ENCODE data around the gene PDE7B. TPM values are rescaled to one million over a fixed set of nuclear protein-coding genes. Genes with fewer than 3 reads are reported as not detected.

Gene PDE7B
- total RNA-seq, 1 experiment from 2014 or later = not detected

DNA sequence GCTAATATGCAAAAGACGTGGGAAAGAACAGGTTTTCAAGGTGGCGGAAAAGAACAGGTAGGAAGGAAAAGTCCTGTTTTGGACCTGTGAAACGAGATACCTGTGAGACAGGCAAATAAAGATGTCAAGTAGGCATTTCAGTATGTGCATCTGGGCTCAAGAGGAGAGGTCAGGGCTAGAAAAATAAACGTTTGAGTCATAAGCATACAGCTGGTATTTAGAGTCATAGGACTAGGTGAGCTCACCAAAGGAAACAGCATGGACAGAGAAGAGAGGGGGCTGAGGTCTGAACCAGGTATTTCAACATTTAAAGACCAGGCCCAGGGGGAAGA is 383.7 kb downstream of the PDE7B start:
- CTCF ChIA-PET = no interaction called here
- Histone ChIP-seq H3K36me3 (ENCODE audit: insufficient read depth, low read length, poor library complexity, severe bottlenecking) (peaks cover 3% of the 10 kb centered on the region), H3K27me3 (replicated peaks; ENCODE audit: insufficient read depth, low read depth, low read length, poor library complexity) (no peaks in the 10 kb centered on the region), H3K9me3 (ENCODE audit: low read depth, low read length, poor library complexity, severe bottlenecking) (no peaks in the 10 kb centered on the region), H3K4me3 (ENCODE audit: low read depth, low read length, poor library complexity, severe bottlenecking) (no peak overlapping the region), H3K27ac (ENCODE audit: low read depth, low read length, poor library complexity, severe bottlenecking) (no peak overlapping the region), H3K4me1 (ENCODE audit: insufficient read depth, low read length, poor library complexity, severe bottlenecking) (no peaks in the 10 kb centered on the region)
- BruUV-seq (replicated peaks) = no TSS peak
- no peak for DNase-seq (ENCODE audit: low spot score)
- intact Hi-C loops (cut with micrococcal nuclease; ENCODE audit: unreplicated experiment) = no loop called here
- POLR2A ChIA-PET (ENCODE audit: low non-redundant PET) = no interaction called here
- TF ChIP-seq EZH2 (IDR thresholded peaks at IDR 0.05; ENCODE audit: borderline replicate concordance, low read depth, low read length, poor library complexity, severe bottlenecking) (no peak), CTCF (conservative IDR thresholded peaks at IDR 0.05; ENCODE audit: low read depth, low read length) (no peak)

DNA sequence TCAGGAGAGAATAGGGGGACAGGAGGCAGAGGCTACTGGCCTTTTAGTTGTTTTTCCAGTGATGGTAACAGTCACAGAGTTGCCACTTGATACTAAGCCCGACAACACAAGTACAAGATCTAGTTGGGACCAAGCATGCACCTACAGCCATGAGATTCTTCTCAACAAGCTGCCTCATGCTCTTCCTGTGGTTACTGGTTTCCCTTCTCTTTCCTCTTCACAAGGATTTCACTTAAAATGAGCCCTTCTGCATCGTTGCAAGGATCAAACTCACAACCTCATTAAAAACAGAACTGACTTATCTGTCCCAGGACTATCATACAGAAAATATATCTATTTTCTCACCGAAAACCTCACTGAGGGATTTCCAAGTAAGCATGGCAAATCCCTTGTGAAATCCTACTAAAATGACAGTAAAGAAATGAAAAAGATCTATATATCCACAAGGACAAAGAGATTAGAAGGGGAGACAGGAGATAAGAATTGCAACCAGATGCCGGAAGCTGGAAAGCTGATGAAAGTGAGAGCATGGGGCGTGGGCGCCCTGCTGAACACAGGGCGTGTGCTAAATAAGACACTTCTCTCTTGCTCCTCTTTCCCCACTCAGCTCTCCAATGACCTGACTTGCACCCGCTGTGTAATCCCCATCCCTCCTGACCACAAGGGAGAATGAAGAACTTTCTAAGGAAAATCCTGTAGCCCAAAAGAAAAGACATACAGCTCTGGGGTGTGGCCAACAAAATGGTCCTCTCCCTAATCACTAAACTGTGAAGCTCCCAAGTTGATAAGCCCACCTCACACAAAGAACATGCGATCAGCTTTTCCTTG is 385.2 kb downstream of the PDE7B start:
- intact Hi-C loops (cut with micrococcal nuclease; ENCODE audit: unreplicated experiment) = no loop called here
- H3K4me1 ChIP-seq (ENCODE audit: insufficient read depth, low read length, poor library complexity, severe bottlenecking) = no peaks in the 10 kb centered on the region
- DNase-seq (ENCODE audit: low spot score) = no peak
- no TSS peak for BruUV-seq (replicated peaks)
- TF ChIP-seq CTCF (conservative IDR thresholded peaks at IDR 0.05; ENCODE audit: low read depth, low read length) (no peak), EZH2 (IDR thresholded peaks at IDR 0.05; ENCODE audit: borderline replicate concordance, low read depth, low read length, poor library complexity, severe bottlenecking) (no peak)
- H3K36me3 ChIP-seq (ENCODE audit: insufficient read depth, low read length, poor library complexity, severe bottlenecking) = peaks cover 10% of the 10 kb centered on the region
- H3K27me3 ChIP-seq (replicated peaks; ENCODE audit: insufficient read depth, low read depth, low read length, poor library complexity) = no peaks in the 10 kb centered on the region
- no peak overlapping the region for H3K27ac ChIP-seq (ENCODE audit: low read depth, low read length, poor library complexity, severe bottlenecking)
- H3K4me3 ChIP-seq (ENCODE audit: low read depth, low read length, poor library complexity, severe bottlenecking) = no peak overlapping the region
- ChIA-PET CTCF (no interaction called here), POLR2A (ENCODE audit: low non-redundant PET) (interaction anchor here (0.7 kb wide), 1 partner anchor 643 kb away, joined by 5 read pairs; no protein-coding TSS in a partner anchor)
- no peaks in the 10 kb centered on the region for H3K9me3 ChIP-seq (ENCODE audit: low read depth, low read length, poor library complexity, severe bottlenecking)

GRCh38 chr6:136244061-136244616 is 392.6 kb downstream of the PDE7B start:
- Histone ChIP-seq H3K4me3 (ENCODE audit: low read depth, low read length, poor library complexity, severe bottlenecking) (no peak overlapping the region), H3K27me3 (replicated peaks; ENCODE audit: insufficient read depth, low read depth, low read length, poor library complexity) (no peaks in the 10 kb centered on the region), H3K27ac (ENCODE audit: low read depth, low read length, poor library complexity, severe bottlenecking) (no peak overlapping the region), H3K9me3 (ENCODE audit: low read depth, low read length, poor library complexity, severe bottlenecking) (no peaks in the 10 kb centered on the region), H3K4me1 (ENCODE audit: insufficient read depth, low read length, poor library complexity, severe bottlenecking) (no peaks in the 10 kb centered on the region), H3K36me3 (ENCODE audit: insufficient read depth, low read length, poor library complexity, severe bottlenecking) (peaks cover 10% of the 10 kb centered on the region)
- no peak for TF ChIP-seq CTCF (conservative IDR thresholded peaks at IDR 0.05; ENCODE audit: low read depth, low read length)
- no peak for TF ChIP-seq EZH2 (IDR thresholded peaks at IDR 0.05; ENCODE audit: borderline replicate concordance, low read depth, low read length, poor library complexity, severe bottlenecking)
- POLR2A ChIA-PET (ENCODE audit: low non-redundant PET) = interaction anchor here (0.6 kb wide), 1 partner anchor 11 kb away, joined by 4 read pairs; no protein-coding TSS in a partner anchor
- CTCF ChIA-PET = no interaction called here
- no peak for DNase-seq (ENCODE audit: low spot score)
- intact Hi-C loops (cut with micrococcal nuclease; ENCODE audit: unreplicated experiment) = no loop called here
- no TSS peak for BruUV-seq (replicated peaks)

All from A673 (cell line).